ENCODE measurements around the gene EGFR.

The EGFR gene

GRCh38 chr7:54978364-54979116 lies 40.3 kb upstream of the EGFR start:
- Histone ChIP-seq H3K79me2 (ENCODE audit: insufficient read depth, low read length) (no peaks in the 10 kb centered on the region), H3K27ac (ENCODE audit: low read depth, low read length, poor library complexity, severe bottlenecking) (no peak overlapping the region), H3K4me3 (ENCODE audit: low read depth, low read length, poor library complexity, severe bottlenecking) (no peak overlapping the region), H4K20me1 (ENCODE audit: insufficient read depth, low read length) (no peaks in the 10 kb centered on the region), H2AFZ (ENCODE audit: low read length) (no peak overlapping the region), H3K9me2 (ENCODE audit: low read depth, low read length) (no peaks in the 10 kb centered on the region), H3K27me3 (ENCODE audit: insufficient read depth, low read length) (no peaks in the 10 kb centered on the region), H3K4me2 (ENCODE audit: low read length) (no peak overlapping the region), H3K9ac (ENCODE audit: low read length) (no peak overlapping the region), H3K4me1 (ENCODE audit: insufficient read depth, low read length, severe bottlenecking) (no peaks in the 10 kb centered on the region), H3F3A (ENCODE audit: insufficient read depth, low read length) (no peaks in the 10 kb centered on the region), H3K9me3 (ENCODE audit: low read length) (no peaks in the 10 kb centered on the region), H3K36me3 (ENCODE audit: insufficient read depth, low read length) (no peaks in the 10 kb centered on the region)
- TF ChIP-seq EZH2 (IDR thresholded peaks at IDR 0.05; ENCODE audit: borderline replicate concordance, low read length) = no peak
- no peak for TF ChIP-seq CTCF (IDR thresholded peaks at IDR 0.05; ENCODE audit: low read length)

GRCh38 chr7:54980521-54980920 lies 38.3 kb upstream of the EGFR start:
- H3K9ac ChIP-seq (ENCODE audit: low read length) = no peak overlapping the region
- H2AFZ ChIP-seq (ENCODE audit: low read length) = no peak overlapping the region
- no peaks in the 10 kb centered on the region for H3K4me1 ChIP-seq (ENCODE audit: insufficient read depth, low read length, severe bottlenecking)
- H3K4me2 ChIP-seq (ENCODE audit: low read length) = no peak overlapping the region
- H3K36me3 ChIP-seq (ENCODE audit: insufficient read depth, low read length) = no peaks in the 10 kb centered on the region
- H3K27me3 ChIP-seq (ENCODE audit: insufficient read depth, low read length) = no peaks in the 10 kb centered on the region
- H3K27ac ChIP-seq (ENCODE audit: low read depth, low read length, poor library complexity, severe bottlenecking) = no peak overlapping the region
- no peak overlapping the region for H3K4me3 ChIP-seq (ENCODE audit: low read depth, low read length, poor library complexity, severe bottlenecking)
- no peaks in the 10 kb centered on the region for H3K9me3 ChIP-seq (ENCODE audit: low read length)
- no peaks in the 10 kb centered on the region for H4K20me1 ChIP-seq (ENCODE audit: insufficient read depth, low read length)
- no peaks in the 10 kb centered on the region for H3K9me2 ChIP-seq (ENCODE audit: low read depth, low read length)
- no peaks in the 10 kb centered on the region for H3K79me2 ChIP-seq (ENCODE audit: insufficient read depth, low read length)
- TF ChIP-seq EZH2 (IDR thresholded peaks at IDR 0.05; ENCODE audit: borderline replicate concordance, low read length) (no peak), CTCF (IDR thresholded peaks at IDR 0.05; ENCODE audit: low read length) (no peak)
- no peaks in the 10 kb centered on the region for H3F3A ChIP-seq (ENCODE audit: insufficient read depth, low read length)

GRCh38 chr7:54981913-54982312 lies 36.9 kb upstream of the EGFR start:
- Histone ChIP-seq H3K4me3 (ENCODE audit: low read depth, low read length, poor library complexity, severe bottlenecking) (no peak overlapping the region), H2AFZ (ENCODE audit: low read length) (no peak overlapping the region), H3K9ac (ENCODE audit: low read length) (no peak overlapping the region), H3K4me2 (ENCODE audit: low read length) (no peak overlapping the region), H3K4me1 (ENCODE audit: insufficient read depth, low read length, severe bottlenecking) (no peaks in the 10 kb centered on the region), H3K27me3 (ENCODE audit: insufficient read depth, low read length) (no peaks in the 10 kb centered on the region), H3K9me2 (ENCODE audit: low read depth, low read length) (no peaks in the 10 kb centered on the region), H3K79me2 (ENCODE audit: insufficient read depth, low read length) (no peaks in the 10 kb centered on the region), H3K9me3 (ENCODE audit: low read length) (no peaks in the 10 kb centered on the region), H3K36me3 (ENCODE audit: insufficient read depth, low read length) (no peaks in the 10 kb centered on the region), H3K27ac (ENCODE audit: low read depth, low read length, poor library complexity, severe bottlenecking) (no peak overlapping the region), H4K20me1 (ENCODE audit: insufficient read depth, low read length) (no peaks in the 10 kb centered on the region), H3F3A (ENCODE audit: insufficient read depth, low read length) (no peaks in the 10 kb centered on the region)
- TF ChIP-seq EZH2 (IDR thresholded peaks at IDR 0.05; ENCODE audit: borderline replicate concordance, low read length) (no peak), CTCF (IDR thresholded peaks at IDR 0.05; ENCODE audit: low read length) (no peak)

Measured in OCI-LY1 (cell line).